Tibial nerve (tissue), 3 donors: Measurements from ENCODE around the gene SWAP70.

Source experiments
- CTCF ChIP-seq, 5 experiments: fragments of 200-600 bp in 3 of 5; fragments of 450-650 bp in 2 of 5; sonication (generic) in 3 of 5; IDR thresholded peaks; one replicate each; pipeline ENCODE4 v1.5.1; 2016 to 2019; ENCODE audit warnings: antibody characterized with exemption in 5 of 5, mild to moderate bottlenecking in 3 of 5, moderate library complexity in 2 of 5
- POLR2A ChIP-seq, 2 donors: fragments of 450-650 bp; IDR thresholded peaks; one replicate each; pipeline ENCODE4 v1.6.1; 2017; ENCODE audit warnings: antibody characterized with exemption in 2 of 2, mild to moderate bottlenecking in 2 of 2, moderate library complexity in 2 of 2

GRCh38 chr11:9616858-9617257 is 47.0 kb upstream of the SWAP70 start:
- no peak for TF ChIP-seq CTCF (IDR thresholded peaks at IDR 0.05)
- no peak for TF ChIP-seq POLR2A (IDR thresholded peaks at IDR 0.05)
